HepG2 (cell line): ENCODE measurements around the gene SLC41A3. TPM values are rescaled to one million over a fixed set of nuclear protein-coding genes. Genes with fewer than 3 reads are reported as not detected.

ENCODE experiments used
- ATAC-seq: fragments of 200-7000 bp; cut with Tn5 transposase; 3 replicates; pipeline ENCODE4 v1.9.1; 2020; ENCODE audit warnings: mild to moderate bottlenecking, moderate library complexity
- BruUV-seq: library from RNA; stranded (reverse); fragments of 400-500 nt; replicated peaks from 2 replicates; lab custom pipeline; 2021; lab: Mats Ljungman, UMichigan
- CTCF ChIA-PET: fragments of 300-600 bp; formaldehyde crosslinking; extraction: SDS; loops from one replicate; lab custom pipeline; 2021; ENCODE audit warnings: low total read pairs, inconsistent platforms, low intra/inter-chr PET ratio; lab: Yijun Ruan, JAX
- POLR2A ChIA-PET: fragments of 350-600 bp; sonication (Branson Sonifier 250); formaldehyde crosslinking; loops from one replicate; lab custom pipeline; 2020; ENCODE audit warnings: antibody characterized with exemption, inconsistent platforms; lab: Yijun Ruan, JAX
- DNase-seq: peaks from one replicate; pipeline ENCODE4 v3.0.0-alpha.2; 2015; ENCODE audit warnings: low spot score
- FAIRE-seq: peaks from 3 replicates; lab custom pipeline; 2011; peaks lifted over from hg19 to GRCh38; lab: Jason Lieb, UNC
- H2AFZ ChIP-seq: one replicate; pipeline ENCODE4 v1.6.1; 2011; ENCODE audit warnings: low read length, inconsistent platforms
- H3K27ac ChIP-seq: fragments of 300-600 bp; 3 replicates; pipeline ENCODE4 v1.8.0; 2011; ENCODE audit warnings: mixed run types, mild to moderate bottlenecking, mixed read lengths, low read length, inconsistent platforms; ENCODE audit not compliant: insufficient read depth; ENCODE audit errors: extremely low read length
- H3K27me3 ChIP-seq, 2 experiments: fragments of 200-600 bp in 1 of 2; 2 replicates in 1 of 2; 3 replicates in 1 of 2; pipeline versions ENCODE4 v1.6.0 to v1.8.0; 2011; ENCODE audit warnings: low read length in 2 of 2, mild to moderate bottlenecking in 2 of 2, moderate library complexity in 2 of 2, inconsistent platforms in 1 of 2; ENCODE audit not compliant: insufficient read depth in 2 of 2, control insufficient read depth in 1 of 2
- H3K36me3 ChIP-seq, 2 experiments: fragments of 200-600 bp in 1 of 2; replicated peaks in 1 of 2; 2 replicates in 1 of 2; 3 replicates in 1 of 2; pipeline versions ENCODE4 v1.5.1 to v1.8.0; 2011; ENCODE audit warnings: low read length in 2 of 2, inconsistent platforms in 1 of 2; ENCODE audit not compliant: insufficient read depth in 2 of 2, control insufficient read depth in 1 of 2
- H3K4me1 ChIP-seq: 2 replicates; pipeline ENCODE4 v1.5.1; 2012; ENCODE audit warnings: low read length, inconsistent platforms; ENCODE audit not compliant: insufficient read depth
- H3K4me2 ChIP-seq: 2 replicates; pipeline ENCODE4 v1.6.0; 2011; ENCODE audit warnings: low read depth, low read length, inconsistent platforms
- H3K4me3 ChIP-seq, 3 experiments: fragments of 200-600 bp in 1 of 3; sonication (generic), shearing (Covaris generic) in 1 of 3; replicated peaks in 1 of 3; 2 replicates each; pipeline ENCODE4 v1.5.1; 2011 to 2016; ENCODE audit warnings: low read length in 3 of 3, inconsistent platforms in 2 of 3, low read depth in 2 of 3, mild to moderate bottlenecking in 2 of 3, control low read depth in 1 of 3, mixed read lengths in 1 of 3; ENCODE audit not compliant: insufficient read depth in 1 of 3
- H3K79me2 ChIP-seq: one replicate; pipeline ENCODE4 v1.6.1; 2011; ENCODE audit warnings: low read length, inconsistent platforms; ENCODE audit not compliant: insufficient read depth
- H3K9ac ChIP-seq: 2 replicates; pipeline ENCODE4 v1.6.0; 2011; ENCODE audit warnings: mild to moderate bottlenecking, low read depth, low read length, inconsistent platforms; ENCODE audit not compliant: insufficient read depth
- H3K9me3 ChIP-seq: 2 replicates; pipeline ENCODE4 v1.5.1; 2012; ENCODE audit warnings: mild to moderate bottlenecking, low read length
- H4K20me1 ChIP-seq: 2 replicates; pipeline ENCODE4 v1.6.0; 2011; ENCODE audit warnings: inconsistent platforms, mild to moderate bottlenecking, low read length, moderate library complexity; ENCODE audit not compliant: insufficient read depth
- DPF2 ChIP-seq: sonication (generic); formaldehyde crosslinking; IDR thresholded peaks from 2 replicates; pipeline ENCODE4 v1.4.0; 2020; ENCODE audit warnings: mild to moderate bottlenecking, low read depth, missing genetic modification reagents, borderline replicate concordance
- DR1 ChIP-seq: sonication (generic); formaldehyde crosslinking; IDR thresholded peaks from 2 replicates; pipeline ENCODE4 v1.8.0; 2021; ENCODE audit warnings: mild to moderate bottlenecking, missing genetic modification reagents, inconsistent platforms
- FOXA1 ChIP-seq, 2 experiments: fragments of 450-650 bp in 1 of 2; sonication (generic) in 1 of 2; formaldehyde crosslinking in 1 of 2; IDR thresholded peaks; 2 replicates each; pipeline versions ENCODE4 v1.4.0 to v1.6.1; 2016 to 2020; ENCODE audit warnings: missing genetic modification reagents in 1 of 2
- GMEB1 ChIP-seq: sonication (generic); formaldehyde crosslinking; IDR thresholded peaks from 2 replicates; pipeline ENCODE4 v1.5.1; 2020; ENCODE audit warnings: missing genetic modification reagents, mild to moderate bottlenecking, borderline replicate concordance
- PHF8 ChIP-seq: sonication (generic); formaldehyde crosslinking; IDR thresholded peaks from 2 replicates; pipeline ENCODE4 v1.5.0; 2020; ENCODE audit warnings: missing genetic modification reagents
- POGK ChIP-seq: sonication (generic); formaldehyde crosslinking; conservative IDR thresholded peaks from 2 replicates; pipeline ENCODE4 v1.8.0; 2022; ENCODE audit warnings: mild to moderate bottlenecking, moderate library complexity, missing genetic modification reagents
- POLR2AphosphoS5 ChIP-seq: IDR thresholded peaks from 2 replicates; pipeline ENCODE4 v1.6.1; 2012; ENCODE audit warnings: low read depth, low read length
- SP2 ChIP-seq: sonication (generic); formaldehyde crosslinking; IDR thresholded peaks from 2 replicates; pipeline ENCODE4 v1.5.1; 2020; ENCODE audit warnings: mild to moderate bottlenecking, missing genetic modification reagents
- SP5 ChIP-seq: IDR thresholded peaks from 2 replicates; pipeline ENCODE4 v1.6.1; 2016; ENCODE audit warnings: low read depth, borderline replicate concordance
- SRSF9 ChIP-seq: fragments of 200-400 bp; formaldehyde crosslinking; IDR thresholded peaks from 2 replicates; pipeline ENCODE4 v1.6.1; 2018; ENCODE audit warnings: borderline replicate concordance, mild to moderate bottlenecking, low read depth, low read length; ENCODE audit not compliant: insufficient read depth, poor library complexity, severe bottlenecking
- TBX2 ChIP-seq: sonication (generic); formaldehyde crosslinking; IDR thresholded peaks from 2 replicates; pipeline ENCODE4 v1.5.0; 2020; ENCODE audit warnings: missing genetic modification reagents, mild to moderate bottlenecking, borderline replicate concordance
- ZKSCAN1 ChIP-seq: fragments of 150-350 bp; IDR thresholded peaks from 2 replicates; pipeline ENCODE4 v1.6.1; 2014; ENCODE audit warnings: low read length
- ZNF343 ChIP-seq: sonication (generic); formaldehyde crosslinking; IDR thresholded peaks from 2 replicates; pipeline ENCODE4 v1.4.0; 2020; ENCODE audit warnings: mild to moderate bottlenecking, missing genetic modification reagents
- ZNF598 ChIP-seq: sonication (generic); formaldehyde crosslinking; IDR thresholded peaks from 2 replicates; pipeline ENCODE4 v1.5.1; 2020; ENCODE audit warnings: mild to moderate bottlenecking, missing genetic modification reagents, borderline replicate concordance
- WGBS: methylation state at CpG from one replicate; pipeline ENCODE4 v1.1.6; 2017; ENCODE audit warnings: low lambda C conversion rate; 5-methylcytosine and 5-hydroxymethylcytosine counted together
- in situ Hi-C: cut with HindIII; loops from 2 replicates; pipeline ENCODE4 v1.10.0; 2017; ENCODE audit warnings: low pct_unique_long_range_greater_than_20kb; ENCODE audit not compliant: extremely low pct_ligation_motif_present
- intact Hi-C: fragments of 100-400 bp; cut with micrococcal nuclease; formaldehyde crosslinking; loops from one replicate; pipeline ENCODE4 v1.10.0; 2022; ENCODE audit not compliant: unreplicated experiment
- polyA plus RNA-seq, 8 experiments: library from polyadenylated mRNA; depleted of rRNA in 3 of 8; stranded (reverse) in 7 of 8; unstranded in 1 of 8; fragments of >200 nt; fragmentation: Illumina TruSeq in 4 of 8; extraction: Trizol in 4 of 8; gene quantifications; 2 replicates each; pipeline versions ENCODE4 v1.2.1 to v1.2.3, GENCODE V29; 2011 to 2016; ENCODE audit warnings: low read depth in 4 of 8, missing spikeins in 1 of 8, mixed read lengths in 1 of 8; ENCODE audit not compliant: insufficient read depth in 1 of 8
- total RNA-seq, 5 experiments: library from RNA; depleted of rRNA; stranded (reverse); fragments of >200 nt; fragmentation: Illumina TruSeq; extraction: Trizol; gene quantifications; 2 replicates each; pipeline ENCODE4 v1.2.3, GENCODE V29; 2016; ENCODE audit warnings: low read depth in 1 of 5
- TF ChIP-seq, protein P1 (sequence below): sonication (generic); formaldehyde crosslinking; IDR thresholded peaks from 2 replicates; pipeline ENCODE4 v1.5.0; 2020; ENCODE audit warnings: missing genetic modification reagents, mild to moderate bottlenecking, borderline replicate concordance

SLC41A3 gene
- total and polyA plus RNA-seq, 2 of the 13 experiments (the other 11 are each of a cell fraction or from before 2014, with no cell fraction given) = 26.0 to 71.1 TPM

GRCh38 chr3:126078866-126079265, 5.1 kb downstream of the SLC41A3 start (continued):
- TF ChIP-seq SP5 (CRISPR knock-in tag) (no peak), TBX2 (no peak), SP2 (CRISPR knock-in tag) (no peak), DPF2 (CRISPR knock-in tag) (no peak), DR1 (no peak), PHF8 (CRISPR knock-in tag) (no peak)

- no peak for TF ChIP-seq GMEB1 (CRISPR knock-in tag)
- no peak for TF ChIP-seq POGK (CRISPR knock-in tag)
- TF ChIP-seq FOXA1 (IDR thresholded peaks at IDR 0.05) = no peak
- no peak for TF ChIP-seq FOXA1 (CRISPR knock-in tag; IDR thresholded peaks at IDR 0.05)
- TF ChIP-seq ZNF598 (CRISPR knock-in tag) = no peak
- TF ChIP-seq, protein P1, sequence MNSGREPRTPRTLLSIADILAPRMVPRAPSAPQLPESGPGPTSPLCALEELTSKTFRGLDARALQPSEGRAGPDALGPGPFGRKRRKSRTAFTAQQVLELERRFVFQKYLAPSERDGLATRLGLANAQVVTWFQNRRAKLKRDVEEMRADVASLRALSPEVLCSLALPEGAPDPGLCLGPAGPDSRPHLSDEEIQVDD (CRISPR knock-in tag) = no peak
- TF ChIP-seq POLR2AphosphoS5 = no peak
- no peak for TF ChIP-seq SRSF9
- no peak for TF ChIP-seq ZKSCAN1
- TF ChIP-seq ZNF343 (CRISPR knock-in tag) = no peak
- Histone ChIP-seq H3K36me3 (no peaks in the 10 kb centered on the region), H3K9ac (no peak overlapping the region), H3K4me2 (no peak overlapping the region), H4K20me1 (no peaks in the 10 kb centered on the region), H3K4me3 (no peak overlapping the region), H3K27ac (no peak overlapping the region), H3K27me3 (no peaks in the 10 kb centered on the region), H2AFZ (no peak overlapping the region), H3K4me1 (peaks cover 12% of the 10 kb centered on the region), H3K79me2 (no peaks in the 10 kb centered on the region), H3K9me3 (no peaks in the 10 kb centered on the region)
- in situ Hi-C loops = no loop called here
- WGBS = 100% methylated on average over 3 of the region's 11 CpGs
- DNase-seq (no peak), ATAC-seq (no peak), FAIRE-seq (no peak)
- BruUV-seq = no TSS peak
- CTCF ChIA-PET = no interaction called here
- POLR2A ChIA-PET = no interaction called here
- intact Hi-C loops = no loop called here
Observed at GRCh38 chr3:126077754-126078153, 6.2 kb downstream of the SLC41A3 start.
